Subcutaneous adipose tissue (tissue), 4 donors: Measurements from ENCODE around the gene NDUFA3. TPM values are rescaled to one million over a fixed set of nuclear protein-coding genes. Genes with fewer than 3 reads are reported as not detected.

Experiments used
- total RNA-seq, 4 donors: library from RNA; depleted of rRNA; stranded (reverse); fragments of >200 nt; gene quantifications; one replicate each; pipeline ENCODE4 v1.1.0, GENCODE V29; 2016
- TF ChIP-seq, protein P1 (sequence below): fragments of 450-650 bp; IDR thresholded peaks from one replicate; pipeline ENCODE4 v1.5.1; 2016; ENCODE audit warnings: low read depth, mild to moderate bottlenecking, control low read depth, antibody characterized with exemption, moderate library complexity

The NDUFA3 gene
- total RNA-seq, 4 donors from 2014 or later: 9.5 to 89.8 (median 21.8) TPM

DNA sequence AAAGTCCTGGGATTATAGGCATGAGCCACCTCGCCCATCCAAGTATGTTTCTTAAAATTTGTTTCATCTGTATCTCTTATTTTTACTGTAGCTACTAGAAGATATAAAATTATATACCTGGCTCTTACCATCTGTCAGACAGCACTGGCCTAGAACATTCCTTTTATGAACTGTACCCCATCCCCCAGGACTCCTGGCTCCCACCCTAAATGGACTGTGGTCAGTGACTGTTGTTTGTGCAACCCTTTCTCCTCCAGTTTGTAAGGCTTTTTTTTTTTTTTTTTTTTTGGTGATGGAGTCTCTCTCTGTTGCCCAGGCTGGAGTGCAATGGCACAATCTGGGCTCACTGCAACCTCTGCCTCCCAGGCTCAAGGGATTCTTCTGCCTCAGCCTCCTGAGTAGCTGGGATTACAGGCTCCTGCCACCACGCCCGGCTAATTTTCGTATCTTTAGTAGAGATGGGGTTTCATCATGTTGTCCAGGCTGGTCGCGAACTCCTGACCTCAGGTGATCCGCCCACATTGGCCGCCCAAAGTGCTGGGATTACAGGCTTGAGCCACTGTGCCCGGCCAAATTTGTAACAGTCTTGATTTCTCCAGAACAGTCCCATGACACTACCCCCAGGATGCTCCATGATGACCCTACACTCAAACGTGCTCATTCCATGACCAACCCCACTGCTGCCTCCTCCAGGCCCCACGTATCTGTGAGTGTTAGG, 2.5 kb downstream of the NDUFA3 start:
- TF ChIP-seq, protein P1, sequence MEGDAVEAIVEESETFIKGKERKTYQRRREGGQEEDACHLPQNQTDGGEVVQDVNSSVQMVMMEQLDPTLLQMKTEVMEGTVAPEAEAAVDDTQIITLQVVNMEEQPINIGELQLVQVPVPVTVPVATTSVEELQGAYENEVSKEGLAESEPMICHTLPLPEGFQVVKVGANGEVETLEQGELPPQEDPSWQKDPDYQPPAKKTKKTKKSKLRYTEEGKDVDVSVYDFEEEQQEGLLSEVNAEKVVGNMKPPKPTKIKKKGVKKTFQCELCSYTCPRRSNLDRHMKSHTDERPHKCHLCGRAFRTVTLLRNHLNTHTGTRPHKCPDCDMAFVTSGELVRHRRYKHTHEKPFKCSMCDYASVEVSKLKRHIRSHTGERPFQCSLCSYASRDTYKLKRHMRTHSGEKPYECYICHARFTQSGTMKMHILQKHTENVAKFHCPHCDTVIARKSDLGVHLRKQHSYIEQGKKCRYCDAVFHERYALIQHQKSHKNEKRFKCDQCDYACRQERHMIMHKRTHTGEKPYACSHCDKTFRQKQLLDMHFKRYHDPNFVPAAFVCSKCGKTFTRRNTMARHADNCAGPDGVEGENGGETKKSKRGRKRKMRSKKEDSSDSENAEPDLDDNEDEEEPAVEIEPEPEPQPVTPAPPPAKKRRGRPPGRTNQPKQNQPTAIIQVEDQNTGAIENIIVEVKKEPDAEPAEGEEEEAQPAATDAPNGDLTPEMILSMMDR: no peak

DNA sequence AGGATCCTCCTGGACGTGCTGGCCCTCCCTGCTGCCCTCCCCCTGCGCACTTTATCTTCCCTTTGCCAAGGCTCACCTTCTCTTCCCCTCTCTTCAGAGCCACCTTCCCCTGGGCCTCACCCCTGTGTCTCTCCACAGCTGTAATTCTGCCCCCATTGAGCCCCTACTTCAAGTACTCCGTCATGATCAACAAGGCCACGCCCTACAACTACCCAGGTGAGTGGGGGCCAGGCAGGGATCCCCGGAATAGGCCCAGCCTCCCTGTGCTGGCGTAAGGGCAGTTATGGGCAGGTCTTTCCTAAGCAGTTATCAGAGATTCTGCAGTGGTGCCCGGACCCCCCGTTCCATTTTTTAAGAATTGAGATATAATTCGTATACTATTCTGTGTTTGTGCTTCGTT, 3.1 kb downstream of the NDUFA3 start:
- TF ChIP-seq, protein P1: no peak

DNA sequence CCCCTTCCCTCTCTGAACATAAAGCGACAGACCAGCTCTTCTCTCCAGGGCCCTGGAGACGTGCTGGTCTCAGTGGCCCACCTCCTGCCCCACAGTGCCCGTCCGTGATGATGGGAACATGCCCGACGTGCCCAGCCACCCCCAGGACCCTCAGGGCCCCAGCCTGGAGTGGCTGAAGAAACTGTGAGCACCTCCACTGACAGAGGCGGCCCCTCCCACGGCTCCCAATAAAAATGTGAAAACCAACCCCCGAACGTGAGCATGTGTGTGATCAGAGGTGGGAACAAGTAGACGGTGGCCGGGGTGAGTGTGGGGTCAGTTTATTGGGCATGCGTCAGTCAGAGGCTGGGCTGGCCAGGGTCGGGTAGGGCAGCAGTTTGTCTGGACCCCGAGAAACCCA, 4.1 kb downstream of the NDUFA3 start:
- TF ChIP-seq, protein P1: no peak

DNA sequence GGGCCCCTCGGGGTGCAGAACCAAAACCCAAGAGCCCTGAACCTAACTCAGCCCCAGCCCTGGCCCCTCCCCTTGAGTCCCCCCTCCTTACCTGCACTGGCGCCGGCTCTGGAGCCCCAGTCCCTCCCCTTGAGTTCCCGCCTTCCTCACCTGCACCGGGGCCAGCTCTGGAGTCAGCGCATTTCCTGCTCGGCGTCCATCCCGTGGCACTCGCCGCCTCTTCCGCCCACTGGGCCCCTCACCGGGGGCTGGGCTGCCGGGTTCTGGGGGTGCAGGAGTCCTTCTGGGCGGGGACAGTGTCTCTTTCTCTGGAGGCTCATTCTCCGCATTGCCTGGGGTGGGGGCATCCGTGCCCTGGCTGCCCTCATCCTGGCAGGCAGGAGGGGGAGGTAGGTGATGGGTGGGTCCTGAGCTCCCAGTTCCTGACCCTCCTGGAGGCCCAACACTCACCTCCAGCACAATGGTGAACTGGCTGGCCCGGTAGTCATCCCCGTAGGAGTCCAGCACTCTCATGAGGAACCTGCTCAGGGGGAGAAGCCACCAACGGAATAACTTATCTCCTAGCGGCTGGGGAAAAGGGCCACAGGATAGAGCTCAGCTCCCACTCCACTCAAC, 5.3 kb downstream of the NDUFA3 start:
- TF ChIP-seq, protein P1: no peak

DNA sequence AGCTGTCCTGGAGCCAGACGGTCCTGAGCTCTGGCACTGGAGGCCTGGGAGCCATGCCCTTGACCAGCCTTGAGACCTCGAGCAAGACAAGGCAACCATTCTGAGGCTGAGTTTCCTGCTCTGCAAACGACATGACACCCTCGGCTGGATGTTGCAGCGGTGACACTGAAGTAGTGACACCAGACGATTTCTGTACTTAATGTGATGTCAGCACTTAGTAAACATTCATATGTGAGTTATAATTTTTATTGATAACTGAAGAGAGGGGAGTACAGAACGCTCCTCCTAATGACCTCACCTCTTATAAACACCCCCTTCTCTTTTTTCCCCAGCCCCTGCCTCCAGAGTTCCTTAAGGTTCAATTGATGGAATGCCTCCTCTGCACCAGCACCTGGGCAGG, 5.8 kb downstream of the NDUFA3 start:
- TF ChIP-seq, protein P1: no peak

DNA sequence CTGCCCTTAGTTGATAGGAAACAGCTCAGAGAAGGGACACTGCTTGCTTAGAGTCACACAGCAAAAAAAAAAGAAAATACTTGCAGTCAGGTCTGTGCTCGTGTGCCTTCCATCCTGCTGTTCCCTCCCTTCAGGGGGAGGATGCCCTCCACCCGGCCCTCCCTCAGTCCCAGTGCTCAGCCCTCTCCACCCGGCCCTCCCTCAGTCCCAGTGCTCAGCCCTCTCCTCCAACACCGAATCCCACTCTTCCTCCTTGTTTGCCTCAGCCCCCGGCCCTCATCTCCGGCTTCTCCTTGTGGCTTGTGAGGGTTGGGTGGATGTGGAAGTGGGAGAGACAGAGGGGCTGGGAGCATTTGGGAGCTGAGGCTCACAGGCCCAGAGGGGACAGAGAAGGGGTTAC, 7.0 kb downstream of the NDUFA3 start:
- TF ChIP-seq, protein P1: no peak

DNA sequence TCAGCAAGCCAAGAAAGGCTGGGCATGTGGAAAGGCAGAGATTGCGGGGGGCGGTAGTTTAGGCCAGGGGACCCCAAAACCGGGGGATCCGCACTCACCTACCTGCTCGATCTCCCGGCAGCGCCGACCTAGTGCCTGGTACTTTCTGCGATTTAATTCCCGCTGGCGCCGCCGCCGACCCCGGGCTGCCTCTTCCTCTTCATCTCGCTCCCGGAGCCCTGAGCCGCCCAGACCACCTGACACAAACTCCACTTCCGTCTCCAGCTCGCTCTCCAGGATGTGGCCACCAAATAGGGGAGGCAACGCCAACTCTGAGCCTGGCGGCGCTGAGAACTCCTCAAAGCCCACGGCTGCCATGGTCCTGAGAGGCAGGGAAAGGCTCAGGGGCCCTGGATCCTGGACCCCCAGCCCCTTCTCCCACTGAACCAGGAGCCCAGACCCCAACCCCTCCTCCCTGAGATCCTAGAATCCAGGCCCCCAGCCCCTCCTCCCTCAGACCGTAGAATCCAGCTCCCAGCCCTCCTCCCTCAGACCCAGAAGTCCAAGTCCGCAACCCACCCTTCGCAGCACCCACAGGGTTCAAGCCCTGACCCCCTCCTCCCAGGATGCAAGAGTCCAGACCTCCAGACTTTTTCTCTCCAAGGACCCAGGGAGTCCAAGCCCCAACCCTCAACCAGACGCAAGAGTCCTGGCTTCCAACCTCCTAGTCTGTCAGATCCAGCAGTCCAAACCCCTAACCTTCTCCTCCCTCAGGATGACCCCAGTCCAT, 11.9 kb downstream of the NDUFA3 start:
- TF ChIP-seq, protein P1: no peak
